OCI-LY1 (cell line): ENCODE data around the gene NAV1.

Experiments
- H2AFZ ChIP-seq: fragments of 200-600 bp; sonication (generic), shearing (Covaris generic); 2 replicates; pipeline ENCODE4 v1.6.0; 2014; ENCODE audit warnings: antibody characterized with exemption, mild to moderate bottlenecking, low read length
- H3F3A ChIP-seq: fragments of 200-600 bp; sonication (generic), shearing (Covaris generic); 2 replicates; pipeline ENCODE4 v1.6.0; 2014; ENCODE audit warnings: mild to moderate bottlenecking, antibody characterized with exemption, low read length, moderate library complexity; ENCODE audit not compliant: insufficient read depth
- H3K27ac ChIP-seq: fragments of 200-600 bp; sonication (generic); 2 replicates; pipeline ENCODE4 v1.5.1; 2014; ENCODE audit warnings: low read length, mixed run types, mild to moderate bottlenecking, low read depth; ENCODE audit not compliant: poor library complexity, severe bottlenecking
- H3K27me3 ChIP-seq: fragments of 200-600 bp; sonication (generic); 2 replicates; pipeline ENCODE4 v1.6.0; 2014; ENCODE audit warnings: antibody characterized with exemption, mild to moderate bottlenecking, low read length, moderate library complexity; ENCODE audit not compliant: insufficient read depth
- H3K36me3 ChIP-seq: fragments of 200-600 bp; sonication (generic); 2 replicates; pipeline ENCODE4 v1.6.1; 2014; ENCODE audit warnings: mild to moderate bottlenecking, antibody characterized with exemption, low read length, moderate library complexity, mixed read lengths; ENCODE audit not compliant: insufficient read depth
- H3K4me1 ChIP-seq: fragments of 200-600 bp; sonication (generic); 2 replicates; pipeline ENCODE4 v1.5.1; 2014; ENCODE audit warnings: mild to moderate bottlenecking, low read length, moderate library complexity; ENCODE audit not compliant: insufficient read depth, severe bottlenecking
- H3K4me2 ChIP-seq: fragments of 200-600 bp; sonication (generic), shearing (Covaris generic); 2 replicates; pipeline ENCODE4 v1.6.1; 2014; ENCODE audit warnings: low read length
- H3K4me3 ChIP-seq: fragments of 200-600 bp; sonication (generic); 2 replicates; pipeline ENCODE4 v1.5.1; 2014; ENCODE audit warnings: low read length, low read depth, mild to moderate bottlenecking, mixed read lengths; ENCODE audit not compliant: poor library complexity, severe bottlenecking
- H3K79me2 ChIP-seq: fragments of 200-600 bp; shearing (Covaris generic); 2 replicates; pipeline ENCODE4 v1.6.1; 2016; ENCODE audit warnings: mixed run types, low read length, mixed read lengths; ENCODE audit not compliant: insufficient read depth
- H3K9ac ChIP-seq: fragments of 200-600 bp; sonication (generic), shearing (Covaris generic); 2 replicates; pipeline ENCODE4 v1.6.1; 2014; ENCODE audit warnings: mild to moderate bottlenecking, low read length, mixed read lengths
- H3K9me2 ChIP-seq: fragments of 200-600 bp; sonication (generic), shearing (Covaris generic); 2 replicates; pipeline ENCODE4 v1.6.1; 2014; ENCODE audit warnings: low read depth, mild to moderate bottlenecking, low read length, mixed read lengths
- H3K9me3 ChIP-seq: fragments of 200-600 bp; shearing (Covaris generic); 2 replicates; pipeline ENCODE4 v1.6.1; 2014; ENCODE audit warnings: low read length, mixed read lengths
- H4K20me1 ChIP-seq: fragments of 200-600 bp; sonication (generic), shearing (Covaris generic); 2 replicates; pipeline ENCODE4 v1.6.0; 2016; ENCODE audit warnings: mild to moderate bottlenecking, low read length; ENCODE audit not compliant: insufficient read depth
- EZH2 ChIP-seq: fragments of 200-600 bp; sonication (generic), shearing (Covaris generic); IDR thresholded peaks from 2 replicates; pipeline ENCODE4 v1.8.0; 2017; ENCODE audit warnings: borderline replicate concordance, mixed run types, mild to moderate bottlenecking, antibody characterized with exemption, low read length, moderate library complexity, mixed read lengths
- TF ChIP-seq, protein P1 (sequence below): fragments of 200-600 bp; sonication (generic), shearing (Covaris generic); IDR thresholded peaks from 2 replicates; pipeline ENCODE4 v1.5.1; 2017; ENCODE audit warnings: mild to moderate bottlenecking, antibody characterized with exemption, low read length, moderate library complexity, mixed read lengths

Gene NAV1

DNA sequence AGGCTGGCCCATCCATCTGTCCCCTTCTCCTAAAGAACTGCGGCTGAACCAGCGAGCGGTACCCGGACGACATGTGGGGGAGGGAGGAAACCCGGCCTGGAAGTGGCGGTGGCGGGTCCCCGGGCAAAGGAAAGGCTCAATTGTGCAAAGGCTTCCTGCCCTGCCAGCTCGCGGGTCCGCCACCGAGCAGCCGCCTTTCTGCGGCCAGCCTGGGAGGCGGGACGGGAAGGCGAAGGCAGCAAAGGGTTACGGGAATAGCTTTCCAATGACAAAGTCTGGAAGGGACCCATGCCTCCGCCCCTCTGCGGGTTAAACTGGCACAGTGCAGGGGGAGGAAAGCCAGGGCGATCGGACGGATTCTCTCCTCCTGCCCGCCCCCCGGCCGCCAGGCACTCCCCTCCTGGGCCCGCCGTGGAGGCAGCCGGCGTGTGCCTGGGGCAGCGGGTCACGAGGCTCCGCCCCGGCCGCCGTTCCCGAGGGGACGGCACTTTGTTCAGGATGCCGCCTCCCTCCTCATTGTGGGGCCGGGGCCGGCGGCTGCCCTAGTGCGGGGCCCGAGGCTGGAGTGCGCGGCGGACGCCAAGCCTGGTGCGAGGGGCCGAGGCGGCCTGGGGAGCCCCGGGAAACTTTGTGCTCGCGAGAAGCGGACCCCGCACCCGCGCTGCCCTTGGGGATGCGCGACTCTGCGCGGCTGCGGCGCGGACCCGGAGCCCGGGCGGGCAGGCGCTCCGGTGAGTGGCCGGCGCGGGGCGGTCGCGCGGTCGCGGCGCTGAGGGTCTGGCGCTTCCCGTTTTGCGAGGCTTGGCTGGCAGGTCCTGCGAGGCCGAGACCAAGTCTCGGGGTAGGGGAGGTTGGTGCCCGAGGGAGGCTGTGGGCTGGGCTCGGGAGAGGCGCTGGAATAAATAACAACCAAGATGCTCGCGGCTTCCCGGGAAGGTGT is at the start of gene NAV1:
NAV1 (plus strand) TSS at position 516 of the 940 bp plus-strand sequence. CDS start 83,758 bp downstream, outside the sequence.
- Histone ChIP-seq H4K20me1 (no peaks in the 10 kb centered on the region), H3F3A (no peaks in the 10 kb centered on the region), H3K79me2 (no peaks in the 10 kb centered on the region), H3K4me3 (peak within 1 kb of the TSS; percentile 4), H3K4me1 (no peaks in the 10 kb centered on the region), H3K36me3 (no peaks in the 10 kb centered on the region), H3K27ac (no peak within 1 kb of the TSS), H3K9me3 (no peaks in the 10 kb centered on the region), H3K4me2 (no peak within 1 kb of the TSS; the same call in 1 of the 2 replicates), H3K27me3 (peaks cover 8% of the 10 kb centered on the region), H2AFZ (no peak within 1 kb of the TSS), H3K9me2 (no peaks in the 10 kb centered on the region), H3K9ac (no peak within 1 kb of the TSS)
- TF ChIP-seq, protein P1, sequence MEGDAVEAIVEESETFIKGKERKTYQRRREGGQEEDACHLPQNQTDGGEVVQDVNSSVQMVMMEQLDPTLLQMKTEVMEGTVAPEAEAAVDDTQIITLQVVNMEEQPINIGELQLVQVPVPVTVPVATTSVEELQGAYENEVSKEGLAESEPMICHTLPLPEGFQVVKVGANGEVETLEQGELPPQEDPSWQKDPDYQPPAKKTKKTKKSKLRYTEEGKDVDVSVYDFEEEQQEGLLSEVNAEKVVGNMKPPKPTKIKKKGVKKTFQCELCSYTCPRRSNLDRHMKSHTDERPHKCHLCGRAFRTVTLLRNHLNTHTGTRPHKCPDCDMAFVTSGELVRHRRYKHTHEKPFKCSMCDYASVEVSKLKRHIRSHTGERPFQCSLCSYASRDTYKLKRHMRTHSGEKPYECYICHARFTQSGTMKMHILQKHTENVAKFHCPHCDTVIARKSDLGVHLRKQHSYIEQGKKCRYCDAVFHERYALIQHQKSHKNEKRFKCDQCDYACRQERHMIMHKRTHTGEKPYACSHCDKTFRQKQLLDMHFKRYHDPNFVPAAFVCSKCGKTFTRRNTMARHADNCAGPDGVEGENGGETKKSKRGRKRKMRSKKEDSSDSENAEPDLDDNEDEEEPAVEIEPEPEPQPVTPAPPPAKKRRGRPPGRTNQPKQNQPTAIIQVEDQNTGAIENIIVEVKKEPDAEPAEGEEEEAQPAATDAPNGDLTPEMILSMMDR = no peak
- no peak for TF ChIP-seq EZH2

DNA sequence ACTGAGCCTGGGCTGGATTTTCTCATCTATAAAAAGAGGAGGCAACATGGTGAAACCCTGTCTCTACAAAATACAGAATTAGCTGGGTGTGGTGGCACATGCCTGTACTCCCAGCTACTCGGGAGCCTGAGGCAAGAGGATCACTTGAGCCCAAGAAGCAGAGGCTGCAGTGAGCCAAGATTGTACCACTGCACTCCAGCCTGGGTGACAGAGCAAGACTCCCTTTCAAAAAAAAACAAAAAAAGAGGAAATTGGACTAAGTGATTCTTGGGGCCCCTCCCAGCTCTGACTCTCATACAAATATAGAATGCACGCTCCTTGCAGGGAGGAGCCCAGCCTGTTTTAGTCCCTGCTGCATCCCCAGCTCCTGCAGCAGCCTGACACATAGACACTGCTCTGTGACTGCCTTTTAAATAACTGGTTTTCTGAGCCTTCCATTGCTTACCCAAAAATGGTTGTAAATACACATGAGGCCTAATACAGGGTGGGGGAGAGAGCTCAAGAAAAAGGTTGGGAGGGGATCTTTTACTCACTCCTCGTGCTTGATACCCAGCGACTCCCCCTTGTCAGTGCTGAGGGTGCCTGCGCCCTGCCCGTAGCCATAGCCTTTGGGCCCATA is 49.2 kb upstream of the NAV1 start:
- H3K27me3 ChIP-seq = no peaks in the 10 kb centered on the region
- TF ChIP-seq EZH2 = no peak
- TF ChIP-seq, protein P1 = no peak
- H3F3A ChIP-seq = no peaks in the 10 kb centered on the region
- H4K20me1 ChIP-seq = no peaks in the 10 kb centered on the region
- no peaks in the 10 kb centered on the region for H3K79me2 ChIP-seq
- H3K4me3 ChIP-seq = no peak overlapping the region
- no peak overlapping the region for H2AFZ ChIP-seq
- H3K36me3 ChIP-seq = peaks cover 32% of the 10 kb centered on the region
- no peaks in the 10 kb centered on the region for H3K9me2 ChIP-seq
- H3K4me2 ChIP-seq = no peak overlapping the region
- H3K9me3 ChIP-seq = no peaks in the 10 kb centered on the region
- no peaks in the 10 kb centered on the region for H3K4me1 ChIP-seq
- no peak overlapping the region for H3K9ac ChIP-seq
- H3K27ac ChIP-seq = no peak overlapping the region

- Histone ChIP-seq H3F3A (no peaks in the 10 kb centered on the region), H2AFZ (no peak overlapping the region), H3K27me3 (no peaks in the 10 kb centered on the region), H3K4me3 (no peak overlapping the region), H3K9me3 (no peaks in the 10 kb centered on the region), H3K79me2 (no peaks in the 10 kb centered on the region), H3K9ac (no peak overlapping the region), H4K20me1 (no peaks in the 10 kb centered on the region), H3K27ac (no peak overlapping the region), H3K4me1 (no peaks in the 10 kb centered on the region), H3K4me2 (no peak overlapping the region), H3K36me3 (peaks cover 42% of the 10 kb centered on the region), H3K9me2 (no peaks in the 10 kb centered on the region)
- TF ChIP-seq EZH2 = no peak
- TF ChIP-seq, protein P1 = no peak
Measured at GRCh38 chr1:201490708-201491131, 48.2 kb upstream of the NAV1 start.
